SJCRH30 (cell line): Measurements from ENCODE around the gene FXYD7. TPM values are rescaled to one million over a fixed set of nuclear protein-coding genes. Genes with fewer than 3 reads are reported as not detected.
A peak's percentile ranks its signal among the peaks of the same experiment; 100 is the strongest.

ENCODE experiments used
- DNase-seq, 2 experiments: peaks; one replicate each; pipeline ENCODE4 v3.0.0-alpha.2; 2015 to 2020
- H3K27ac ChIP-seq: fragments of 250-450 bp; sonication (Bioruptor Pico); 2 replicates; pipeline ENCODE4 v1.5.1; 2020; ENCODE audit warnings: mild to moderate bottlenecking, moderate library complexity
- H3K27me3 ChIP-seq: fragments of 250-450 bp; sonication (Bioruptor Pico); 2 replicates; pipeline ENCODE4 v1.5.1; 2020; ENCODE audit warnings: mild to moderate bottlenecking, moderate library complexity
- H3K36me3 ChIP-seq: fragments of 250-450 bp; sonication (Bioruptor Pico); 2 replicates; pipeline ENCODE4 v1.5.1; 2020; ENCODE audit warnings: mild to moderate bottlenecking, moderate library complexity
- H3K4me1 ChIP-seq: fragments of 250-450 bp; sonication (Bioruptor Pico); 2 replicates; pipeline ENCODE4 v1.5.1; 2020; ENCODE audit warnings: mild to moderate bottlenecking, moderate library complexity
- H3K4me3 ChIP-seq: fragments of 250-450 bp; sonication (Bioruptor Pico); 2 replicates; pipeline ENCODE4 v1.5.1; 2020; ENCODE audit warnings: mild to moderate bottlenecking, moderate library complexity
- H3K9me3 ChIP-seq: fragments of 250-450 bp; sonication (Bioruptor Pico); replicated peaks from 2 replicates; pipeline ENCODE4 v1.5.1; 2020; ENCODE audit warnings: mild to moderate bottlenecking, moderate library complexity
- total RNA-seq: library from RNA; depleted of rRNA; stranded (reverse); fragments of >200 nt; shearing (Covaris generic); gene quantifications from 2 replicates; pipeline ENCODE4 v1.2.3, GENCODE V29; 2014

The FXYD7 gene
- total RNA-seq, 1 experiment from 2014 or later = not detected

- no peak for DNase-seq
- H3K27ac ChIP-seq = no peak overlapping the region
- no peaks in the 10 kb centered on the region for H3K4me1 ChIP-seq
- H3K36me3 ChIP-seq = no peaks in the 10 kb centered on the region
- H3K4me3 ChIP-seq = peak overlapping the region; percentile 47; the same call in 1 of the 2 replicates
- H3K27me3 ChIP-seq = peaks cover 26% of the 10 kb centered on the region
- H3K9me3 ChIP-seq = no peaks in the 10 kb centered on the region
These were observed 12.4 kb downstream of the FXYD7 start for GRCh38 chr19:35155441-35155840.

DNA sequence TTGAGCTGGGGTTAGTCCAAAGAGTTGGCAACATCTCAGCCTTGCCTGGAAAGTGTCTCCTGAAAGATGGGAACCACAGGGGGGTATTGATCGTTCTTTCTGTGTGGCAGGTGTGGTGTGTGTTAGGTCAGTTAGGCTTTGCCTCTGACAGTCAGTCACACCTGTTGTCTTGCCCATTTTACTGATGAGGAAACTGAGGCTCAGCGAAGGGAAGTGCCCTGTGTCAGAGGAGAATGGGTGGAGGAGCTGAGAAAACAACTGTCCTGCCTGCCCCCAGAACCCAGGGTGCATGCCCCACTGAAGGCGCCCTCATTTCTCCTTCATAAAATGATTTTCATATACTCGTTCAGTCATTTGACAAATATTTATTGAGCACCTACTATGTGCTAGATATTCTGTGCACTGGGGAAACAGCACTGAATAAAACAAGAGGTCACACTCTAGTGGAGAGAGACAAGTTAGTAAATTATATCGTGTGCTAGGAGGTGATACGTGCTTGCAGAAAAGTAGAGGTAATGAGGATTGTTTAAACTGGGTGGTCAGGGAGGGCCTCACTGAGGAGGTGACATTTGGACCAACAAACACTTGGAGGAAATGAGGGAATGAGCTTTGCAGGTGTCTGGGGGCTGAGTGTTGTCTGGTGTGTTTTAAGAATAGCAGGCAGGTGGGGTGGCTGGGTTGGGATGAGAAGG is 13.1 kb downstream of the FXYD7 start:
- no peak overlapping the region for H3K4me3 ChIP-seq

GRCh38 chr19:35156673-35157014 is 13.6 kb downstream of the FXYD7 start:
- H3K27me3 ChIP-seq = peaks cover 23% of the 10 kb centered on the region; the same call in 1 of the 2 replicates
- DNase-seq = no peak

More for the DNA sequence above, 13.1 kb downstream of the FXYD7 start:
- Histone ChIP-seq H3K27ac (no peak overlapping the region), H3K4me1 (no peaks in the 10 kb centered on the region), H3K27me3 (peaks cover 26% of the 10 kb centered on the region), H3K9me3 (no peaks in the 10 kb centered on the region), H3K36me3 (no peaks in the 10 kb centered on the region)
- no peak for DNase-seq

GRCh38 chr19:35157431-35157830 is 14.4 kb downstream of the FXYD7 start:
- Histone ChIP-seq H3K4me1 (no peaks in the 10 kb centered on the region), H3K36me3 (no peaks in the 10 kb centered on the region), H3K4me3 (no peak overlapping the region), H3K9me3 (no peaks in the 10 kb centered on the region), H3K27ac (no peak overlapping the region), H3K27me3 (peaks cover 23% of the 10 kb centered on the region; the same call in 1 of the 2 replicates)
- no peak for DNase-seq

More at GRCh38 chr19:35156673-35157014, 13.6 kb downstream of the FXYD7 start:
- Histone ChIP-seq H3K9me3 (no peaks in the 10 kb centered on the region), H3K4me3 (no peak overlapping the region), H3K27ac (no peak overlapping the region), H3K36me3 (no peaks in the 10 kb centered on the region), H3K4me1 (no peaks in the 10 kb centered on the region)

DNA sequence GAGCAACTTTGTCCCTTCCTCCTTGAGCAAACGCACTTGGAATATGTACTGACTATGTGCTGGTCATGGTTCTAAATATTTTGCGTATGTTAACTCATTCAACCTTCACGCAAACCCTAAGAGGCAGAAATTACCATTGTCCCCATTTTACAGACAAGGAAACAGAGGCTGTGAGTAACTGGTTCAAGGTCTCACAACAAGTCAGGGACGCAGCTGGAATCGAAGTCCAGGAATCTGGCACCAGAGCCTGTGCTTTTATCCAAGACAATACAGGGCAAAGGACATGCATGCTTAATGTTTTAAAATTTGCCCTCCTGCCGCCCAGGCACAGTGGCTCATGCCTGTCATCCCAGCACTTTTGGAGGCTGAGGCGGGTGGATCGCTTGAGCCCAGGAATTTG is 16.6 kb downstream of the FXYD7 start:
- no peaks in the 10 kb centered on the region for H3K36me3 ChIP-seq
- H3K27me3 ChIP-seq = peaks cover 23% of the 10 kb centered on the region; the same call in 1 of the 2 replicates
- H3K9me3 ChIP-seq = peaks cover under 1% of the 10 kb centered on the region
- no peaks in the 10 kb centered on the region for H3K4me1 ChIP-seq
- no peak overlapping the region for H3K4me3 ChIP-seq
- DNase-seq = no peak
- H3K27ac ChIP-seq = no peak overlapping the region

DNA sequence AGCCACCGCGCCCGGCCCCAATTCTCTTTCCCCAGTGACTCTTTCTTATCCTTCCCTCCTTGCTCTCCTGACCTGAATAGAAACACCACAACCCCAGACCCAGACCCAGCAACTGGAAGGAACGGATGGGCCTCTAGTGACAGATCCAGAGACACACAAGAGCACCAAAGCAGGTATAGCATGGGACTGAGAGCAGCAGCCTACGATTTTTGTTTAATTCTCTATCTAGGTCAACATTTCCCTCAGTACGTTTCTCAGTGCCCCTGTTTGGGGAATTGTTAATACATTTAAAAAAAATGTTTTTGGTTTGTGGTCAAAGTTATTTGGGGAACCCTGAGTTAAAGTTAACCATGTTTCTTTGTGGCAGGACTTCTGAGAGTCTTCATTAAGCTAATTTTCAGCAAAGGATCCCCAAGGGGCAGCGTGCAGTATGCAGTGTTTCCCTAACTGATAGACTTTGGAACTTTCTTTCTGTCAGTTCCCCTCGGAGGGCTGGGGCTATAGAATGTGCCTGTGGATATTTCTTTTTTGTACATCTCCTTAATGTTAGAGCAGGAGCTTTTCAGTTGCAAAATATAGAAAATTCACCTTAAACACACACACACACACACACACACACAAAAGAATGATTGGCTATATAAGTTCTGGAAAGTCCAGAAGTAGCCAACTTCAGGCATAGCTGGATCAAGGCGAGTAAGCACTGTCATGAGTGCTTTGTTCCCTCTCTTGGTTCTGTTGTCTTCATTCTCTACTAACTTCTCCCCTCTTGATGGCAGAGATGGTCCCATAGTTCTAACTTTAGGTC is 17.8 kb downstream of the FXYD7 start:
- no peak overlapping the region for H3K4me3 ChIP-seq
- H3K27me3 ChIP-seq = peaks cover 11% of the 10 kb centered on the region; the same call in 1 of the 2 replicates
- no peaks in the 10 kb centered on the region for H3K36me3 ChIP-seq
- no peaks in the 10 kb centered on the region for H3K4me1 ChIP-seq
- H3K9me3 ChIP-seq = peaks cover 5% of the 10 kb centered on the region
- H3K27ac ChIP-seq = no peak overlapping the region
- DNase-seq = no peak

- no peak overlapping the region for H3K27ac ChIP-seq
- no peaks in the 10 kb centered on the region for H3K36me3 ChIP-seq
- no peaks in the 10 kb centered on the region for H3K4me1 ChIP-seq
- DNase-seq = no peak
- peaks cover 6% of the 10 kb centered on the region; the same call in 1 of the 2 replicates for H3K27me3 ChIP-seq
- H3K4me3 ChIP-seq = no peak overlapping the region
- peaks cover 5% of the 10 kb centered on the region for H3K9me3 ChIP-seq
These were observed 18.3 kb downstream of the FXYD7 start for GRCh38 chr19:35161434-35161743.

- Histone ChIP-seq H3K4me1 (no peaks in the 10 kb centered on the region), H3K27me3 (0 out of 2 replicates have a peak, but pooled peaks cover 4% of the 10 kb centered on the region), H3K4me3 (no peak overlapping the region), H3K36me3 (no peaks in the 10 kb centered on the region), H3K27ac (no peak overlapping the region), H3K9me3 (peaks cover 5% of the 10 kb centered on the region)
- no peak for DNase-seq
These were observed 19.6 kb downstream of the FXYD7 start for GRCh38 chr19:35162471-35163326.

- Histone ChIP-seq H3K4me1 (no peaks in the 10 kb centered on the region), H3K9me3 (peaks cover 5% of the 10 kb centered on the region), H3K4me3 (no peak overlapping the region), H3K27ac (no peak overlapping the region), H3K36me3 (no peaks in the 10 kb centered on the region), H3K27me3 (no peaks in the 10 kb centered on the region)
- no peak for DNase-seq
These were observed 21.4 kb downstream of the FXYD7 start for GRCh38 chr19:35164418-35164817.

- Histone ChIP-seq H3K36me3 (no peaks in the 10 kb centered on the region), H3K9me3 (peaks cover 5% of the 10 kb centered on the region), H3K27ac (no peak overlapping the region), H3K4me1 (no peaks in the 10 kb centered on the region), H3K27me3 (no peaks in the 10 kb centered on the region), H3K4me3 (no peak overlapping the region)
- DNase-seq = no peak
These were observed 22.4 kb downstream of the FXYD7 start for GRCh38 chr19:35165200-35166058.

- no peaks in the 10 kb centered on the region for H3K36me3 ChIP-seq
- H3K4me1 ChIP-seq = no peaks in the 10 kb centered on the region
- no peak overlapping the region for H3K27ac ChIP-seq
- no peak for DNase-seq
- no peak overlapping the region for H3K4me3 ChIP-seq
- peaks cover 5% of the 10 kb centered on the region for H3K9me3 ChIP-seq
- no peaks in the 10 kb centered on the region for H3K27me3 ChIP-seq
These were observed 23.3 kb downstream of the FXYD7 start for GRCh38 chr19:35166100-35167063.

- no peaks in the 10 kb centered on the region for H3K4me1 ChIP-seq
- H3K27ac ChIP-seq = no peak overlapping the region
- DNase-seq = no peak
- no peaks in the 10 kb centered on the region for H3K27me3 ChIP-seq
- no peak overlapping the region for H3K4me3 ChIP-seq
- H3K36me3 ChIP-seq = no peaks in the 10 kb centered on the region
- H3K9me3 ChIP-seq = peaks cover 5% of the 10 kb centered on the region
These were observed 24.4 kb downstream of the FXYD7 start for GRCh38 chr19:35167251-35168119.
